Tongue (tissue), 2 donors: ENCODE results near the gene ITSN1. TPM values are rescaled to one million over a fixed set of nuclear protein-coding genes. Genes with fewer than 3 reads are reported as not detected.
"Not testable (repeated sequence)": the region's sequence is repeated elsewhere in the genome, so short reads cannot be mapped to it uniquely, and the experiment has no call there.

Experiments used
- DNase-seq: peaks from one replicate; pipeline ENCODE4 v3.0.0-alpha.2; 2015
- total RNA-seq: library from RNA; depleted of rRNA; stranded (reverse); fragments of >200 nt; gene quantifications from one replicate; pipeline ENCODE4 v1.2.3, GENCODE V29; 2014

The ITSN1 gene
- total RNA-seq, 1 donor from 2014 or later, result 74.2 TPM

GRCh38 chr21:33682992-33683627 is 40.8 kb downstream of the ITSN1 start:
- no peak for DNase-seq

- DNase-seq, result no peak
Measured at GRCh38 chr21:33684068-33684467, 41.8 kb downstream of the ITSN1 start.

GRCh38 chr21:33684923-33685560 is 42.7 kb downstream of the ITSN1 start:
- no peak for DNase-seq

GRCh38 chr21:33685613-33686197 is 43.4 kb downstream of the ITSN1 start:
- no peak for DNase-seq

- no peak for DNase-seq
Measured at GRCh38 chr21:33686386-33686785, 44.1 kb downstream of the ITSN1 start.

GRCh38 chr21:33687634-33688033 is 45.3 kb downstream of the ITSN1 start:
- DNase-seq, result no peak

- DNase-seq, result no peak
Measured at GRCh38 chr21:33688353-33688752, 46.1 kb downstream of the ITSN1 start.

- no peak for DNase-seq
Measured at GRCh38 chr21:33690874-33691273, 48.6 kb downstream of the ITSN1 start.

GRCh38 chr21:33691945-33692603 is 49.8 kb downstream of the ITSN1 start:
- DNase-seq, result no peak

GRCh38 chr21:33695813-33696212 is 53.5 kb downstream of the ITSN1 start:
- DNase-seq, result no peak

- DNase-seq, result peak; percentile 75
Measured at GRCh38 chr21:33696465-33696864, 54.2 kb downstream of the ITSN1 start.

- DNase-seq, result no peak
Measured at GRCh38 chr21:33698087-33698860, 56.0 kb downstream of the ITSN1 start.

- DNase-seq, result no peak
Measured at GRCh38 chr21:33699277-33699676, 57.0 kb downstream of the ITSN1 start.

- no peak for DNase-seq
Measured at GRCh38 chr21:33700491-33700890, 58.2 kb downstream of the ITSN1 start.

GRCh38 chr21:33703750-33704606 is 61.7 kb downstream of the ITSN1 start:
- DNase-seq, result no peak

GRCh38 chr21:33707846-33708245 is 65.5 kb downstream of the ITSN1 start:
- DNase-seq, result no peak

GRCh38 chr21:33708874-33709273 is 66.6 kb downstream of the ITSN1 start:
- DNase-seq, result no peak

- DNase-seq, result no peak
Measured at GRCh38 chr21:33712022-33712803, 69.9 kb downstream of the ITSN1 start.

GRCh38 chr21:33721081-33721480 is 78.8 kb downstream of the ITSN1 start:
- no peak for DNase-seq

GRCh38 chr21:33729139-33729538 is 86.8 kb downstream of the ITSN1 start:
- DNase-seq, result not testable (repeated sequence)

- DNase-seq, result no peak
Measured at GRCh38 chr21:33729641-33730040, 87.3 kb downstream of the ITSN1 start.
